ENCODE data around the gene EPHB1.

Gene EPHB1

GRCh38 chr3:134839990-134840389 is 44.9 kb downstream of the EPHB1 start:
- DNase-seq = no peak
- intact Hi-C loops (cut with DNase I) = no loop called here

GRCh38 chr3:134840459-134840858 is 45.4 kb downstream of the EPHB1 start:
- intact Hi-C loops (cut with DNase I) = no loop called here
- no peak for DNase-seq

GRCh38 chr3:134846084-134846483 is 51.0 kb downstream of the EPHB1 start:
- no peak for DNase-seq
- intact Hi-C loops (cut with DNase I) = no loop called here

GRCh38 chr3:134846911-134847317 is 51.9 kb downstream of the EPHB1 start:
- no peak for DNase-seq
- intact Hi-C loops (cut with DNase I) = no loop called here

- DNase-seq = no peak
- intact Hi-C loops (cut with DNase I) = no loop called here
Observed at GRCh38 chr3:134847349-134847748, 52.3 kb downstream of the EPHB1 start.

GRCh38 chr3:134849561-134849960 is 54.5 kb downstream of the EPHB1 start:
- DNase-seq = no peak
- intact Hi-C loops (cut with DNase I) = no loop called here

- intact Hi-C loops (cut with DNase I) = no loop called here
- no peak for DNase-seq
Observed at GRCh38 chr3:134850761-134851160, 55.7 kb downstream of the EPHB1 start.

- intact Hi-C loops (cut with DNase I) = no loop called here
- DNase-seq = no peak
Observed at GRCh38 chr3:134852132-134852531, 57.1 kb downstream of the EPHB1 start.

- DNase-seq = no peak
- intact Hi-C loops (cut with DNase I) = no loop called here
Observed at GRCh38 chr3:134852893-134853351, 57.9 kb downstream of the EPHB1 start.

GRCh38 chr3:134854254-134854653 is 59.2 kb downstream of the EPHB1 start:
- intact Hi-C loops (cut with DNase I) = no loop called here
- no peak for DNase-seq

- DNase-seq = no peak
- intact Hi-C loops (cut with DNase I) = no loop called here
Observed at GRCh38 chr3:134857356-134857755, 62.3 kb downstream of the EPHB1 start.

GRCh38 chr3:134857776-134858362 is 62.8 kb downstream of the EPHB1 start:
- intact Hi-C loops (cut with DNase I) = no loop called here
- no peak for DNase-seq

- no peak for DNase-seq
- intact Hi-C loops (cut with DNase I) = no loop called here
Observed at GRCh38 chr3:134858441-134859035, 63.5 kb downstream of the EPHB1 start.

- DNase-seq = no peak
- intact Hi-C loops (cut with DNase I) = no loop called here
Observed at GRCh38 chr3:134859341-134859740, 64.3 kb downstream of the EPHB1 start.

GRCh38 chr3:134860141-134860540 is 65.1 kb downstream of the EPHB1 start:
- intact Hi-C loops (cut with DNase I) = no loop called here

GRCh38 chr3:134863915-134864314 is 68.9 kb downstream of the EPHB1 start:
- DNase-seq = no peak
- intact Hi-C loops (cut with DNase I) = no loop called here

More at GRCh38 chr3:134860141-134860540, 65.1 kb downstream of the EPHB1 start:
- peak in 2 of 10 donors; percentile 19 to 34 for DNase-seq

- peak in 1 of 10 donors; percentile 66 for DNase-seq
- intact Hi-C loops (cut with DNase I) = no loop called here
Observed at GRCh38 chr3:134864636-134865035, 69.6 kb downstream of the EPHB1 start.

- intact Hi-C loops (cut with DNase I) = no loop called here
- no peak for DNase-seq
Observed at GRCh38 chr3:134867277-134867676, 72.2 kb downstream of the EPHB1 start.

- no peak for DNase-seq
- intact Hi-C loops (cut with DNase I) = no loop called here
Observed at GRCh38 chr3:134869153-134869726, 74.2 kb downstream of the EPHB1 start.

- intact Hi-C loops (cut with DNase I) = no loop called here
- DNase-seq = no peak
Observed at GRCh38 chr3:134871818-134872217, 76.8 kb downstream of the EPHB1 start.

- DNase-seq = no peak
- intact Hi-C loops (cut with DNase I) = no loop called here
Observed at GRCh38 chr3:134872440-134873388, 77.7 kb downstream of the EPHB1 start.
